Suprapubic skin (tissue), 3 donors: ENCODE data around the gene RUVBL2.

Experiments
- CTCF ChIP-seq, 2 donors: fragments of 200-600 bp in 1 of 2; fragments of 450-650 bp in 1 of 2; sonication (generic) in 1 of 2; IDR thresholded peaks; one replicate each; pipeline ENCODE4 v1.5.1; 2016 to 2019; ENCODE audit warnings: antibody characterized with exemption in 2 of 2, mild to moderate bottlenecking in 1 of 2, moderate library complexity in 1 of 2
- EP300 ChIP-seq: sonication (generic); formaldehyde crosslinking; IDR thresholded peaks from one replicate; pipeline ENCODE4 v1.6.1; 2017; ENCODE audit warnings: antibody characterized with exemption

- no peak for TF ChIP-seq CTCF (IDR thresholded peaks at IDR 0.05)
- TF ChIP-seq EP300: no peak
These were observed 16.8 kb downstream of the RUVBL2 start for GRCh38 chr19:49010453-49010852.
